WTC11 (cell line): ENCODE results near the gene MYO1F.

Experiments used
- ATF1 ChIP-seq: sonication (generic); formaldehyde crosslinking; IDR thresholded peaks from 2 replicates; pipeline ENCODE4 v1.8.1; 2023; ENCODE audit warnings: mild to moderate bottlenecking, moderate library complexity, missing genetic modification reagents
- ATF2 ChIP-seq: sonication (generic); formaldehyde crosslinking; IDR thresholded peaks from 2 replicates; pipeline ENCODE4 v1.8.1; 2022; ENCODE audit warnings: low read depth, missing genetic modification reagents, borderline replicate concordance
- CTCF ChIP-seq: fragments of 200-600 bp; IDR thresholded peaks from 2 replicates; pipeline ENCODE4 v1.8.0; 2022; ENCODE audit warnings: antibody characterized with exemption
- E2F1 ChIP-seq: sonication (generic); formaldehyde crosslinking; IDR thresholded peaks from 2 replicates; pipeline ENCODE4 v1.8.0; 2022; ENCODE audit warnings: mild to moderate bottlenecking, missing genetic modification reagents
- FOXK1 ChIP-seq: sonication (generic); formaldehyde crosslinking; IDR thresholded peaks from 2 replicates; pipeline ENCODE4 v1.8.0; 2022; ENCODE audit warnings: mild to moderate bottlenecking, moderate library complexity, missing genetic modification reagents
- JUN ChIP-seq: sonication (generic); formaldehyde crosslinking; IDR thresholded peaks from 2 replicates; pipeline ENCODE4 v1.8.0; 2023; ENCODE audit warnings: mild to moderate bottlenecking, missing genetic modification reagents
- MAX ChIP-seq: sonication (generic); formaldehyde crosslinking; IDR thresholded peaks from 2 replicates; pipeline ENCODE4 v1.8.0; 2022; ENCODE audit warnings: mild to moderate bottlenecking, missing genetic modification reagents
- NFE2L1 ChIP-seq: sonication (generic); formaldehyde crosslinking; IDR thresholded peaks from 2 replicates; pipeline ENCODE4 v1.8.1; 2023; ENCODE audit warnings: missing genetic modification reagents
- TCF7 ChIP-seq: sonication (generic); formaldehyde crosslinking; IDR thresholded peaks from 2 replicates; pipeline ENCODE4 v1.8.0; 2022; ENCODE audit warnings: mild to moderate bottlenecking, low read depth, missing genetic modification reagents, moderate library complexity
- ZNF416 ChIP-seq: fragments of 250-450 bp; sonication (Bioruptor Pico); IDR thresholded peaks from 2 replicates; pipeline ENCODE4 v1.9.0; 2021; ENCODE audit warnings: mild to moderate bottlenecking, inconsistent platforms

DNA sequence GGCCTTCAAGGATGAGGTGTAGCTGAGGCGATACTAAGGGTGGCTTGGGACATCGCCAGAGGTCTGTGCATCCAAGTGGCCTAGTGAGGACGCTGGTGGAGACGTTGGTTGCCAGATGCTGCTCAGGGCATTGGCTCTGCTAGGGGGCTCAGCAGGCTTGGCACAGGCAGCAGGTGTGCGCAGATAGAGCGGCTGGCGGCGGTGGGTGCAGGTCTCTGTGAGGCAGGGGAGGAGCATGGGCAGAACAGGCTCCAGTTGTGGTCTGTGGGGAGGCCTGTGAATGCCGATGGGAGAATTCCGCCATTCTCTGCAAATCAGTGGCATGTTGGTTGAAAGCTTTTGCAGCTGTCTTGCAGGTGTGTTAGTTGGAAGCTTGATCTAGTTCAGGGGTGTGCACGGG, 96.0 kb downstream of the MYO1F start:
- TF ChIP-seq ATF1 (CRISPR knock-in tag), result no peak
- no peak for TF ChIP-seq ATF2 (CRISPR knock-in tag)
- TF ChIP-seq TCF7 (CRISPR knock-in tag), result no peak
- no peak for TF ChIP-seq CTCF
- no peak for TF ChIP-seq MAX (CRISPR knock-in tag)
- TF ChIP-seq ZNF416, result no peak
- TF ChIP-seq JUN (CRISPR knock-in tag), result no peak
- TF ChIP-seq NFE2L1 (CRISPR knock-in tag), result no peak
- TF ChIP-seq E2F1 (CRISPR knock-in tag), result no peak
- TF ChIP-seq FOXK1, result no peak
